DOHH2 (cell line): ENCODE measurements around the gene RBM39.
"Not testable (repeated sequence)": the region's sequence is repeated elsewhere in the genome, so short reads cannot be mapped to it uniquely, and the experiment has no call there.

Source experiments
- H3F3A ChIP-seq: fragments of 200-600 bp; sonication (generic), shearing (Covaris generic); 2 replicates; pipeline ENCODE4 v1.6.0; 2016; ENCODE audit warnings: antibody characterized with exemption, mild to moderate bottlenecking; ENCODE audit not compliant: control insufficient read depth, insufficient read depth
- H3K27ac ChIP-seq: fragments of 200-600 bp; sonication (generic); 2 replicates; pipeline ENCODE4 v1.5.1; 2014; ENCODE audit warnings: low read depth, mild to moderate bottlenecking, low read length, moderate library complexity
- H3K27me3 ChIP-seq: fragments of 200-600 bp; sonication (generic); 2 replicates; pipeline ENCODE4 v1.6.1; 2014; ENCODE audit warnings: mild to moderate bottlenecking, low read length, mixed read lengths; ENCODE audit not compliant: control insufficient read depth
- H3K36me3 ChIP-seq: fragments of 200-600 bp; sonication (generic); 2 replicates; pipeline ENCODE4 v1.6.1; 2014; ENCODE audit warnings: mild to moderate bottlenecking, low read length, moderate library complexity, mixed read lengths; ENCODE audit not compliant: control insufficient read depth
- H3K4me1 ChIP-seq: fragments of 200-600 bp; sonication (generic); 2 replicates; pipeline ENCODE4 v1.6.1; 2014; ENCODE audit warnings: mild to moderate bottlenecking, low read length, mixed read lengths; ENCODE audit not compliant: control insufficient read depth
- H3K4me2 ChIP-seq: fragments of 200-600 bp; sonication (generic); 2 replicates; pipeline ENCODE4 v1.6.0; 2014; ENCODE audit warnings: mild to moderate bottlenecking, low read length, moderate library complexity
- H3K4me3 ChIP-seq: fragments of 200-600 bp; sonication (generic); 2 replicates; pipeline ENCODE4 v1.5.1; 2014; ENCODE audit warnings: mild to moderate bottlenecking, low read length, mixed read lengths
- H3K79me2 ChIP-seq: fragments of 200-600 bp; sonication (generic); 2 replicates; pipeline ENCODE4 v1.6.1; 2014; ENCODE audit warnings: mild to moderate bottlenecking, low read length, mixed read lengths; ENCODE audit not compliant: control insufficient read depth
- H3K9me2 ChIP-seq: fragments of 200-600 bp; sonication (generic); replicated peaks from 2 replicates; pipeline ENCODE4 v1.6.1; 2014; ENCODE audit warnings: mild to moderate bottlenecking, low read length, mixed read lengths; ENCODE audit not compliant: control insufficient read depth
- H3K9me3 ChIP-seq: fragments of 200-600 bp; sonication (generic); 2 replicates; pipeline ENCODE4 v1.6.1; 2014; ENCODE audit warnings: antibody characterized with exemption, low read length, mixed read lengths; ENCODE audit not compliant: control insufficient read depth, insufficient read depth
- H4K20me1 ChIP-seq: fragments of 200-600 bp; sonication (generic); 2 replicates; pipeline ENCODE4 v1.6.0; 2014; ENCODE audit warnings: low read depth, mild to moderate bottlenecking, antibody characterized with exemption, low read length, moderate library complexity; ENCODE audit not compliant: control insufficient read depth, insufficient read depth
- CTCF ChIP-seq: fragments of 200-600 bp; sonication (generic); IDR thresholded peaks from one replicate; pipeline ENCODE4 v1.5.1; 2014; ENCODE audit warnings: antibody characterized with exemption, mild to moderate bottlenecking, low read depth, low read length; ENCODE audit not compliant: poor library complexity, severe bottlenecking
- EZH2phosphoT487 ChIP-seq: fragments of 200-600 bp; sonication (generic); IDR thresholded peaks from 2 replicates; pipeline ENCODE4 v1.6.1; 2017; ENCODE audit warnings: borderline replicate concordance, mild to moderate bottlenecking, antibody characterized with exemption, low read length, moderate library complexity, mixed read lengths

Gene RBM39

GRCh38 chr20:35714127-35714526 is 27.9 kb downstream of the RBM39 start:
- TF ChIP-seq EZH2phosphoT487 (no peak), CTCF (no peak)
- H3F3A ChIP-seq, result peaks cover 75% of the 10 kb centered on the region
- no peaks in the 10 kb centered on the region for H3K27me3 ChIP-seq
- H3K4me2 ChIP-seq, result no peak overlapping the region
- no peak overlapping the region for H3K27ac ChIP-seq
- no peaks in the 10 kb centered on the region for H3K4me1 ChIP-seq
- no peaks in the 10 kb centered on the region for H3K9me2 ChIP-seq
- H3K4me3 ChIP-seq, result no peak overlapping the region
- H4K20me1 ChIP-seq, result peaks cover 20% of the 10 kb centered on the region
- peaks cover 97% of the 10 kb centered on the region for H3K36me3 ChIP-seq
- no peaks in the 10 kb centered on the region for H3K9me3 ChIP-seq
- peaks cover 91% of the 10 kb centered on the region for H3K79me2 ChIP-seq

GRCh38 chr20:35713120-35713519 is 28.9 kb downstream of the RBM39 start:
- peaks cover 17% of the 10 kb centered on the region for H4K20me1 ChIP-seq

GRCh38 chr20:35711588-35712209 is 30.4 kb downstream of the RBM39 start:
- Histone ChIP-seq H3K4me3 (no peak overlapping the region), H4K20me1 (peaks cover 14% of the 10 kb centered on the region), H3K36me3 (peaks cover 94% of the 10 kb centered on the region), H3K9me2 (no peaks in the 10 kb centered on the region), H3K27ac (no peak overlapping the region), H3K4me1 (no peaks in the 10 kb centered on the region), H3K9me3 (no peaks in the 10 kb centered on the region), H3K4me2 (no peak overlapping the region), H3K79me2 (peaks cover 74% of the 10 kb centered on the region), H3K27me3 (no peaks in the 10 kb centered on the region), H3F3A (peaks cover 89% of the 10 kb centered on the region)
- no peak for TF ChIP-seq CTCF
- TF ChIP-seq EZH2phosphoT487, result no peak

More at GRCh38 chr20:35713120-35713519, 28.9 kb downstream of the RBM39 start:
- H3K4me3 ChIP-seq, H3K27ac ChIP-seq, H3K9me2 ChIP-seq, H3K9me3 ChIP-seq, H3K4me2 ChIP-seq, H3K27me3 ChIP-seq, H3K4me1 ChIP-seq: not testable (repeated sequence)
- peaks cover 97% of the 10 kb centered on the region for H3K36me3 ChIP-seq
- H3K79me2 ChIP-seq, result peaks cover 88% of the 10 kb centered on the region
- H3F3A ChIP-seq, result peaks cover 82% of the 10 kb centered on the region

GRCh38 chr20:35710884-35711587 is 31.0 kb downstream of the RBM39 start:
- H3K4me2 ChIP-seq, result no peak overlapping the region
- H3F3A ChIP-seq, result peaks cover 89% of the 10 kb centered on the region
- no peak for TF ChIP-seq EZH2phosphoT487
- no peak for TF ChIP-seq CTCF
- no peaks in the 10 kb centered on the region for H3K9me3 ChIP-seq
- peaks cover 67% of the 10 kb centered on the region for H3K79me2 ChIP-seq
- no peaks in the 10 kb centered on the region for H3K4me1 ChIP-seq
- peaks cover 14% of the 10 kb centered on the region for H4K20me1 ChIP-seq
- no peaks in the 10 kb centered on the region for H3K9me2 ChIP-seq
- H3K36me3 ChIP-seq, result peaks cover 94% of the 10 kb centered on the region
- no peaks in the 10 kb centered on the region for H3K27me3 ChIP-seq
- H3K4me3 ChIP-seq, result no peak overlapping the region
- H3K27ac ChIP-seq, result no peak overlapping the region
